K562 (cell line): ENCODE data around the gene ANK3. TPM values are rescaled to one million over a fixed set of nuclear protein-coding genes. Genes with fewer than 3 reads are reported as not detected.

Experiments used
- ATAC-seq: fragments of 200-7000 bp; cut with Tn5 transposase; 3 replicates; pipeline ENCODE4 v1.9.1; 2020; ENCODE audit warnings: moderate library complexity
- BruUV-seq: library from RNA; stranded (reverse); fragments of 400-500 nt; replicated peaks from 2 replicates; lab custom pipeline; 2021; lab: Mats Ljungman, UMichigan
- CTCF ChIA-PET: fragments of 300-600 bp; formaldehyde crosslinking; extraction: SDS; loops from one replicate; lab custom pipeline; 2021; ENCODE audit warnings: low intra/inter-chr PET ratio; lab: Yijun Ruan, JAX
- POLR2A ChIA-PET: fragments of 300-600, 350-650 bp; sonication (Branson Sonifier 250); formaldehyde crosslinking; extraction: SDS; loops from one replicate; lab custom pipeline; 2021; ENCODE audit warnings: antibody characterized with exemption, inconsistent platforms; lab: Yijun Ruan, JAX
- DNase-seq, 4 experiments: peaks; one replicate each; pipeline versions ENCODE4 v3.0.0 to v3.0.0-alpha.2; 2011 to 2018; ENCODE audit warnings: low spot score in 3 of 4, mixed read lengths in 3 of 4; ENCODE audit errors: extremely low read depth in 1 of 4
- FAIRE-seq: peaks from 2 replicates; lab custom pipeline; 2011; peaks lifted over from hg19 to GRCh38; lab: Jason Lieb, UNC
- H2AFZ ChIP-seq: 2 replicates; pipeline ENCODE4 v1.6.0; 2011; ENCODE audit warnings: low read depth, low read length, control low read depth, inconsistent platforms
- H3K27ac ChIP-seq: fragments of 200-600 bp; 3 replicates; pipeline ENCODE4 v1.8.0; 2011; ENCODE audit warnings: low read depth, mild to moderate bottlenecking, control low read depth, inconsistent platforms, low read length, moderate library complexity, mixed read lengths; ENCODE audit errors: extremely low read depth
- H3K27me3 ChIP-seq, 2 experiments: fragments of 300-600 bp in 1 of 2; 2 replicates in 1 of 2; 3 replicates in 1 of 2; pipeline versions ENCODE4 v1.6.0 to v1.8.0; 2011; ENCODE audit warnings: inconsistent platforms in 2 of 2, low read length in 2 of 2, mild to moderate bottlenecking in 1 of 2, mixed read lengths in 1 of 2, moderate library complexity in 1 of 2; ENCODE audit not compliant: control insufficient read depth in 2 of 2, insufficient read depth in 2 of 2
- H3K36me3 ChIP-seq: fragments of 300-600 bp; 3 replicates; pipeline ENCODE4 v1.8.0; 2011; ENCODE audit warnings: mild to moderate bottlenecking, low read length, inconsistent platforms; ENCODE audit not compliant: control insufficient read depth, insufficient read depth
- H3K4me1 ChIP-seq, 2 experiments: fragments of 200-600 bp in 1 of 2; replicated peaks in 1 of 2; 2 replicates in 1 of 2; 3 replicates in 1 of 2; pipeline versions ENCODE4 v1.5.1 to v1.8.0; 2011; ENCODE audit warnings: inconsistent platforms in 2 of 2, low read length in 2 of 2, mild to moderate bottlenecking in 1 of 2, mixed read lengths in 1 of 2, moderate library complexity in 1 of 2; ENCODE audit not compliant: control insufficient read depth in 2 of 2, insufficient read depth in 2 of 2
- H3K4me2 ChIP-seq: 2 replicates; pipeline ENCODE4 v1.6.1; 2011; ENCODE audit warnings: low read length, control low read depth, inconsistent platforms, mixed read lengths; ENCODE audit not compliant: insufficient read depth
- H3K4me3 ChIP-seq: fragments of 200-600 bp; sonication (generic), shearing (Covaris generic); 2 replicates; pipeline ENCODE4 v1.5.1; 2016; ENCODE audit warnings: control low read depth, inconsistent platforms
- H3K79me2 ChIP-seq: fragments of 200-600 bp; 3 replicates; pipeline ENCODE4 v1.8.0; 2011; ENCODE audit warnings: low read length, inconsistent platforms; ENCODE audit not compliant: control insufficient read depth, insufficient read depth
- H3K9ac ChIP-seq, 2 experiments: 2 replicates each; pipeline versions ENCODE4 v1.6.0 to v1.6.1; 2011; ENCODE audit warnings: low read depth in 2 of 2, low read length in 2 of 2, control low read depth in 1 of 2, inconsistent platforms in 1 of 2, mild to moderate bottlenecking in 1 of 2, mixed read lengths in 1 of 2; ENCODE audit not compliant: insufficient read depth in 1 of 2
- H3K9me1 ChIP-seq: one replicate; pipeline ENCODE4 v1.6.0; 2011; ENCODE audit warnings: inconsistent platforms, mild to moderate bottlenecking, low read length, moderate library complexity; ENCODE audit not compliant: control insufficient read depth, insufficient read depth
- H3K9me3 ChIP-seq: replicated peaks from 2 replicates; pipeline ENCODE4 v1.5.1; 2011; ENCODE audit warnings: low read depth, low read length, inconsistent platforms; ENCODE audit not compliant: control insufficient read depth, insufficient read depth
- H4K20me1 ChIP-seq: replicated peaks from 2 replicates; pipeline ENCODE4 v1.6.1; 2011; ENCODE audit warnings: low read length, inconsistent platforms, mixed read lengths; ENCODE audit not compliant: control insufficient read depth, insufficient read depth
- HMG20A ChIP-seq: fragments of 450-650 bp; formaldehyde crosslinking; conservative IDR thresholded peaks from 2 replicates; pipeline ENCODE4 v1.4.0; 2020; ENCODE audit warnings: mild to moderate bottlenecking, mixed read lengths
- ZHX1 ChIP-seq: fragments of 150-350 bp; conservative IDR thresholded peaks from 2 replicates; pipeline ENCODE4 v1.6.1; 2014; ENCODE audit warnings: low read length
- ZNF347 ChIP-seq: fragments of 450-650 bp; formaldehyde crosslinking; IDR thresholded peaks from 2 replicates; pipeline ENCODE4 v1.4.0; 2020; ENCODE audit warnings: low read depth, mild to moderate bottlenecking, moderate library complexity
- WGBS: fragments of 100-300 bp; shearing (Covaris generic); methylation state at CpG from one replicate; pipeline ENCODE4 v1.1.6; 2016; ENCODE audit warnings: low coverage, mixed read lengths; ENCODE audit not compliant: insufficient coverage; ENCODE audit errors: missing lambda C conversion rate; 5-methylcytosine and 5-hydroxymethylcytosine counted together
- in situ Hi-C: fragments of 300-500 bp; cut with MboI; formaldehyde crosslinking; loops from 4 replicates; pipeline ENCODE4 v1.15.0; 2018; ENCODE audit warnings: inconsistent platforms, mixed read lengths
- intact Hi-C: fragments of 100-400 bp; cut with micrococcal nuclease; formaldehyde crosslinking; loops from 2 replicates; pipeline ENCODE4 v1.14.2; 2022
- polyA plus RNA-seq, 8 experiments: library from polyadenylated mRNA; depleted of rRNA in 4 of 8; stranded (reverse) in 5 of 8; unstranded in 3 of 8; fragments of >200 nt; fragmentation: Nextera tagmentation in 2 of 8; fragmentation: Illumina TruSeq in 1 of 8; extraction: Ambion mirVana in 2 of 8; extraction: Trizol in 1 of 8; gene quantifications; 2 replicates each; pipeline versions ENCODE4 v1.2.1 to v1.2.3, GENCODE V29; 2011 to 2014; ENCODE audit warnings: inconsistent platforms in 1 of 8, missing spikeins in 1 of 8
- total RNA-seq, 7 experiments: library from RNA; depleted of rRNA in 6 of 7; stranded (reverse); fragments of >200 nt in 6 of 7; fragmentation: Illumina TruSeq in 2 of 7; extraction: Trizol in 2 of 7; gene quantifications; 2 replicates each; pipeline versions ENCODE4 v1.2.1 to v1.2.3, GENCODE V29; 2011 to 2021; ENCODE audit warnings: low replicate concordance in 1 of 7

The ANK3 gene
- total and polyA plus RNA-seq, 9 of the 15 experiments (the other 6 are each of a cell fraction or from before 2014, with no cell fraction given), result 10.0 to 32.3 (median 17.9) TPM

GRCh38 chr10:60155943-60156683, 233.6 kb downstream of the ANK3 start:
- intact Hi-C loops (no loop called here), in situ Hi-C loops (no loop called here)
- Histone ChIP-seq H3K36me3 (no peaks in the 10 kb centered on the region), H3K4me1 (no peaks in the 10 kb centered on the region; a peak in 1 of 5 replicates), H3K27ac (no peak overlapping the region), H3K4me3 (no peak overlapping the region), H3K27me3 (no peaks in the 10 kb centered on the region)
- WGBS, result 39% methylated on average over 6 of the region's 6 CpGs
- FAIRE-seq (no peak), DNase-seq (no peak)
- no TSS peak for BruUV-seq
- TF ChIP-seq ZNF347, result no peak
- no peak for TF ChIP-seq ZHX1
- TF ChIP-seq HMG20A, result no peak
- TF ChIP-seq, all 486 proteins: peak for 0
- Histone ChIP-seq H2AFZ (no peak overlapping the region), H3K9ac (no peak overlapping the region), H3K9me1 (no peaks in the 10 kb centered on the region), H3K79me2 (no peaks in the 10 kb centered on the region), H3K9me3 (no peaks in the 10 kb centered on the region), H4K20me1 (no peaks in the 10 kb centered on the region), H3K4me2 (no peak overlapping the region)
- ChIA-PET POLR2A (interaction anchor here (0.7 to 3.5 kb wide), 4 partner anchors 9 to 33 kb away, joined by 3 to 8 read pairs (median 3); no protein-coding TSS in a partner anchor), CTCF (interaction anchor here (0.8 kb wide), 1 partner anchor 41 kb away, joined by 4 read pairs; no protein-coding TSS in a partner anchor)
- ATAC-seq, result peak; percentile 51
